Liver (tissue), 9 donors: ENCODE results near the gene CDK19. TPM values are rescaled to one million over a fixed set of nuclear protein-coding genes. Genes with fewer than 3 reads are reported as not detected.

Source experiments
- DNase-seq: peaks from one replicate; pipeline ENCODE4 v3.0.0-alpha.2; 2017; ENCODE audit warnings: low spot score
- H3K27ac ChIP-seq, 2 donors: one replicate each; pipeline ENCODE4 v1.7.0; 2013; ENCODE audit warnings: inconsistent platforms in 2 of 2, low read length in 2 of 2, control low read depth in 1 of 2, low read depth in 1 of 2, mild to moderate bottlenecking in 1 of 2
- H3K27me3 ChIP-seq, 4 donors: one replicate each; pipeline versions ENCODE4 v1.6.1 to v1.7.0; 2013; ENCODE audit warnings: low read length in 3 of 4, inconsistent platforms in 1 of 4, mild to moderate bottlenecking in 1 of 4, moderate library complexity in 1 of 4; ENCODE audit not compliant: control insufficient read depth in 4 of 4, insufficient read depth in 4 of 4
- H3K36me3 ChIP-seq, 4 donors: one replicate each; pipeline versions ENCODE4 v1.6.1 to v1.7.0; 2013; ENCODE audit warnings: low read length in 3 of 4, mild to moderate bottlenecking in 3 of 4, low read depth in 1 of 4, moderate library complexity in 1 of 4; ENCODE audit not compliant: control insufficient read depth in 4 of 4, insufficient read depth in 3 of 4
- H3K4me1 ChIP-seq, 4 donors: one replicate each; pipeline versions ENCODE4 v1.6.1 to v1.7.0; 2013; ENCODE audit warnings: low read length in 3 of 4, mild to moderate bottlenecking in 3 of 4, moderate library complexity in 1 of 4; ENCODE audit not compliant: control insufficient read depth in 4 of 4, insufficient read depth in 4 of 4
- H3K4me3 ChIP-seq, 3 donors: one replicate each; pipeline versions ENCODE4 v1.6.1 to v1.7.0; 2013; ENCODE audit warnings: low read length in 3 of 3, control low read depth in 1 of 3, low read depth in 1 of 3, mild to moderate bottlenecking in 1 of 3
- H3K9ac ChIP-seq, 2 donors: one replicate each; pipeline ENCODE4 v1.7.0; 2013; ENCODE audit warnings: low read length in 2 of 2, mild to moderate bottlenecking in 2 of 2, moderate library complexity in 2 of 2, control low read depth in 1 of 2, low read depth in 1 of 2
- H3K9me3 ChIP-seq, 4 donors: one replicate each; pipeline versions ENCODE4 v1.6.1 to v1.7.0; 2013; ENCODE audit warnings: low read length in 3 of 4; ENCODE audit not compliant: control insufficient read depth in 4 of 4
- EGR1 ChIP-seq, 2 donors: IDR thresholded peaks; 2 replicates each; pipeline ENCODE4 v1.6.1; 2016 to 2018; ENCODE audit warnings: antibody characterized with exemption in 2 of 2, low read depth in 2 of 2
- FOXA1 ChIP-seq: IDR thresholded peaks from 2 replicates; pipeline ENCODE4 v1.6.1; 2016; ENCODE audit warnings: antibody characterized with exemption
- FOXA2 ChIP-seq: IDR thresholded peaks from 2 replicates; pipeline ENCODE4 v1.6.1; 2016; ENCODE audit warnings: antibody characterized with exemption
- GABPA ChIP-seq, 2 donors: IDR thresholded peaks in 1 of 2; conservative IDR thresholded peaks in 1 of 2; 2 replicates each; pipeline ENCODE4 v1.6.1; 2016; ENCODE audit warnings: antibody characterized with exemption in 2 of 2, mild to moderate bottlenecking in 1 of 2, moderate library complexity in 1 of 2
- HNF4A ChIP-seq, 2 donors: conservative IDR thresholded peaks; 2 replicates each; pipeline ENCODE4 v1.6.1; 2016; ENCODE audit warnings: antibody characterized with exemption in 2 of 2, mild to moderate bottlenecking in 2 of 2
- HNF4G ChIP-seq: IDR thresholded peaks from 2 replicates; pipeline ENCODE4 v1.6.1; 2016; ENCODE audit warnings: antibody characterized with exemption
- JUND ChIP-seq, 2 donors: IDR thresholded peaks; 2 replicates each; pipeline ENCODE4 v1.6.1; 2016; ENCODE audit warnings: antibody characterized with exemption in 2 of 2
- NR2F2 ChIP-seq: IDR thresholded peaks from 2 replicates; pipeline ENCODE4 v1.6.1; 2016; ENCODE audit warnings: antibody characterized with exemption
- RAD21 ChIP-seq, 2 donors: IDR thresholded peaks; 2 replicates each; pipeline ENCODE4 v1.6.1; 2016; ENCODE audit warnings: antibody characterized with exemption in 2 of 2, mild to moderate bottlenecking in 2 of 2
- RXRA ChIP-seq, 2 donors: IDR thresholded peaks; 2 replicates each; pipeline ENCODE4 v1.6.1; 2017 to 2018; ENCODE audit warnings: antibody characterized with exemption in 2 of 2, mild to moderate bottlenecking in 1 of 2
- SP1 ChIP-seq: IDR thresholded peaks from 2 replicates; pipeline ENCODE4 v1.6.1; 2018; ENCODE audit warnings: antibody characterized with exemption, mild to moderate bottlenecking
- TAF1 ChIP-seq: conservative IDR thresholded peaks from 2 replicates; pipeline ENCODE4 v1.6.1; 2016; ENCODE audit warnings: antibody characterized with exemption, mild to moderate bottlenecking
- YY1 ChIP-seq: IDR thresholded peaks from 2 replicates; pipeline ENCODE4 v1.6.1; 2016; ENCODE audit warnings: antibody characterized with exemption, mild to moderate bottlenecking
- WGBS: extraction: QIAGEN DNeasy Blood & Tissue Kit; methylation state at CpG from one replicate; pipeline ENCODE4 v1.1.7; 2013; 5-methylcytosine and 5-hydroxymethylcytosine counted together
- polyA plus RNA-seq, 2 donors: library from polyadenylated mRNA; stranded (reverse) in 1 of 2; unstranded in 1 of 2; fragments of 200-250 nt in 1 of 2; fragments of >200 nt in 1 of 2; fragmentation: Nextera tagmentation in 1 of 2; extraction: Ambion mirVana in 1 of 2; gene quantifications; one replicate each; pipeline versions ENCODE4 v1.2.1 to v1.2.3, GENCODE V29; 2013 to 2015
- total RNA-seq, 2 donors: library from RNA; depleted of rRNA; stranded (reverse); fragments of >200 nt; gene quantifications; one replicate each; pipeline ENCODE4 v1.2.3, GENCODE V29; 2014
- TF ChIP-seq, protein P1 (sequence below): IDR thresholded peaks from 2 replicates; pipeline ENCODE4 v1.6.1; 2016; ENCODE audit warnings: antibody characterized with exemption
- TF ChIP-seq, protein P2 (sequence below): fragments of 150-350 bp; IDR thresholded peaks from 2 replicates; pipeline ENCODE4 v1.5.1; 2017; ENCODE audit warnings: improper control_type of control experiment, low read depth, low read length; ENCODE audit not compliant: missing input control
- TF ChIP-seq, protein P3 (sequence below): IDR thresholded peaks from 2 replicates; pipeline ENCODE4 v1.6.1; 2016; ENCODE audit warnings: antibody characterized with exemption, mild to moderate bottlenecking
- TF ChIP-seq, protein P4 (sequence below): IDR thresholded peaks from 2 replicates; pipeline ENCODE4 v1.6.1; 2016; ENCODE audit warnings: antibody characterized with exemption
- TF ChIP-seq, protein P5 (sequence below): IDR thresholded peaks from 2 replicates; pipeline ENCODE4 v1.6.1; 2016; ENCODE audit warnings: antibody characterized with exemption
- donor health status: healthy.
- donor health status: healthy.
- donor health status: healthy.
- donor health status: healthy.
- donor health status: healthy.

The CDK19 gene
- total and polyA plus RNA-seq, 4 donors, result 1.8 to 7.6 (median 3.9) TPM

DNA sequence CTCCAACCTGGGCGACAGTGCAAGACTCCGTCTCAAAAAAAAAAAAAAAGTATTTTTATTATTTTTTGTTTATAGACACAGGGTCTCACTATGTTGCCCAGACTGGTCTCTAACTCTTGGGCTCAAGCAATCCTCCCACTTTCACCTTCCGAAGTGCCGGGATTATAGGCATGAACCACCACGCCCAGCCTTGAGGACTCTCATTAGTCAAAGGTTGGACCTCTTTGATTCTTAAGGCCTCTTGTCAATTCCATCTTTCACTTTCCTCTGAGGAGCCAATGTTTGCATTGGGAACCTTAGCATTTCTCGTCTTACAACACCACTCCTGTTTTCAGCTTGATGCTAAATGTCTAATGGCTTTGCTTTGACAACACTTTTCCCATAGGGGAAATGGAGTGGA is 16.1 kb upstream of the CDK19 start:
- TF ChIP-seq, protein P1, sequence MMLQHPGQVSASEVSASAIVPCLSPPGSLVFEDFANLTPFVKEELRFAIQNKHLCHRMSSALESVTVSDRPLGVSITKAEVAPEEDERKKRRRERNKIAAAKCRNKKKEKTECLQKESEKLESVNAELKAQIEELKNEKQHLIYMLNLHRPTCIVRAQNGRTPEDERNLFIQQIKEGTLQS, result no peak
- TF ChIP-seq RXRA (IDR thresholded peaks at IDR 0.05), result no peak
- no peak for TF ChIP-seq JUND (IDR thresholded peaks at IDR 0.05)
- TF ChIP-seq HNF4G, result no peak
- TF ChIP-seq, protein P2, sequence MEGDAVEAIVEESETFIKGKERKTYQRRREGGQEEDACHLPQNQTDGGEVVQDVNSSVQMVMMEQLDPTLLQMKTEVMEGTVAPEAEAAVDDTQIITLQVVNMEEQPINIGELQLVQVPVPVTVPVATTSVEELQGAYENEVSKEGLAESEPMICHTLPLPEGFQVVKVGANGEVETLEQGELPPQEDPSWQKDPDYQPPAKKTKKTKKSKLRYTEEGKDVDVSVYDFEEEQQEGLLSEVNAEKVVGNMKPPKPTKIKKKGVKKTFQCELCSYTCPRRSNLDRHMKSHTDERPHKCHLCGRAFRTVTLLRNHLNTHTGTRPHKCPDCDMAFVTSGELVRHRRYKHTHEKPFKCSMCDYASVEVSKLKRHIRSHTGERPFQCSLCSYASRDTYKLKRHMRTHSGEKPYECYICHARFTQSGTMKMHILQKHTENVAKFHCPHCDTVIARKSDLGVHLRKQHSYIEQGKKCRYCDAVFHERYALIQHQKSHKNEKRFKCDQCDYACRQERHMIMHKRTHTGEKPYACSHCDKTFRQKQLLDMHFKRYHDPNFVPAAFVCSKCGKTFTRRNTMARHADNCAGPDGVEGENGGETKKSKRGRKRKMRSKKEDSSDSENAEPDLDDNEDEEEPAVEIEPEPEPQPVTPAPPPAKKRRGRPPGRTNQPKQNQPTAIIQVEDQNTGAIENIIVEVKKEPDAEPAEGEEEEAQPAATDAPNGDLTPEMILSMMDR, result no peak
- TF ChIP-seq, protein P3, sequence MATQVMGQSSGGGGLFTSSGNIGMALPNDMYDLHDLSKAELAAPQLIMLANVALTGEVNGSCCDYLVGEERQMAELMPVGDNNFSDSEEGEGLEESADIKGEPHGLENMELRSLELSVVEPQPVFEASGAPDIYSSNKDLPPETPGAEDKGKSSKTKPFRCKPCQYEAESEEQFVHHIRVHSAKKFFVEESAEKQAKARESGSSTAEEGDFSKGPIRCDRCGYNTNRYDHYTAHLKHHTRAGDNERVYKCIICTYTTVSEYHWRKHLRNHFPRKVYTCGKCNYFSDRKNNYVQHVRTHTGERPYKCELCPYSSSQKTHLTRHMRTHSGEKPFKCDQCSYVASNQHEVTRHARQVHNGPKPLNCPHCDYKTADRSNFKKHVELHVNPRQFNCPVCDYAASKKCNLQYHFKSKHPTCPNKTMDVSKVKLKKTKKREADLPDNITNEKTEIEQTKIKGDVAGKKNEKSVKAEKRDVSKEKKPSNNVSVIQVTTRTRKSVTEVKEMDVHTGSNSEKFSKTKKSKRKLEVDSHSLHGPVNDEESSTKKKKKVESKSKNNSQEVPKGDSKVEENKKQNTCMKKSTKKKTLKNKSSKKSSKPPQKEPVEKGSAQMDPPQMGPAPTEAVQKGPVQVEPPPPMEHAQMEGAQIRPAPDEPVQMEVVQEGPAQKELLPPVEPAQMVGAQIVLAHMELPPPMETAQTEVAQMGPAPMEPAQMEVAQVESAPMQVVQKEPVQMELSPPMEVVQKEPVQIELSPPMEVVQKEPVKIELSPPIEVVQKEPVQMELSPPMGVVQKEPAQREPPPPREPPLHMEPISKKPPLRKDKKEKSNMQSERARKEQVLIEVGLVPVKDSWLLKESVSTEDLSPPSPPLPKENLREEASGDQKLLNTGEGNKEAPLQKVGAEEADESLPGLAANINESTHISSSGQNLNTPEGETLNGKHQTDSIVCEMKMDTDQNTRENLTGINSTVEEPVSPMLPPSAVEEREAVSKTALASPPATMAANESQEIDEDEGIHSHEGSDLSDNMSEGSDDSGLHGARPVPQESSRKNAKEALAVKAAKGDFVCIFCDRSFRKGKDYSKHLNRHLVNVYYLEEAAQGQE, result no peak
- no peak for TF ChIP-seq EGR1 (IDR thresholded peaks at IDR 0.05; ENCODE audit: low read depth in 2 of 2)
- no peak for TF ChIP-seq FOXA1
- TF ChIP-seq, protein P4, sequence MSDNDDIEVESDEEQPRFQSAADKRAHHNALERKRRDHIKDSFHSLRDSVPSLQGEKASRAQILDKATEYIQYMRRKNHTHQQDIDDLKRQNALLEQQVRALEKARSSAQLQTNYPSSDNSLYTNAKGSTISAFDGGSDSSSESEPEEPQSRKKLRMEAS, result no peak
- TF ChIP-seq, protein P5, sequence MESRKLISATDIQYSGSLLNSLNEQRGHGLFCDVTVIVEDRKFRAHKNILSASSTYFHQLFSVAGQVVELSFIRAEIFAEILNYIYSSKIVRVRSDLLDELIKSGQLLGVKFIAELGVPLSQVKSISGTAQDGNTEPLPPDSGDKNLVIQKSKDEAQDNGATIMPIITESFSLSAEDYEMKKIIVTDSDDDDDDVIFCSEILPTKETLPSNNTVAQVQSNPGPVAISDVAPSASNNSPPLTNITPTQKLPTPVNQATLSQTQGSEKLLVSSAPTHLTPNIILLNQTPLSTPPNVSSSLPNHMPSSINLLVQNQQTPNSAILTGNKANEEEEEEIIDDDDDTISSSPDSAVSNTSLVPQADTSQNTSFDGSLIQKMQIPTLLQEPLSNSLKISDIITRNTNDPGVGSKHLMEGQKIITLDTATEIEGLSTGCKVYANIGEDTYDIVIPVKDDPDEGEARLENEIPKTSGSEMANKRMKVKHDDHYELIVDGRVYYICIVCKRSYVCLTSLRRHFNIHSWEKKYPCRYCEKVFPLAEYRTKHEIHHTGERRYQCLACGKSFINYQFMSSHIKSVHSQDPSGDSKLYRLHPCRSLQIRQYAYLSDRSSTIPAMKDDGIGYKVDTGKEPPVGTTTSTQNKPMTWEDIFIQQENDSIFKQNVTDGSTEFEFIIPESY, result no peak
- no peak for TF ChIP-seq SP1
- TF ChIP-seq YY1, result no peak
- no peaks in the 10 kb centered on the region for H3K27me3 ChIP-seq
- no peak overlapping the region for H3K4me3 ChIP-seq
- peaks cover 0 to 5% (median under 1%) of the 10 kb centered on the region in 4 donors for H3K4me1 ChIP-seq
- DNase-seq, result no peak
- WGBS, result 95% methylated on average over 6 of the region's 6 CpGs
- no peaks in the 10 kb centered on the region for H3K9me3 ChIP-seq
- no peak overlapping the region for H3K27ac ChIP-seq
- no peak overlapping the region for H3K9ac ChIP-seq
- no peaks in the 10 kb centered on the region for H3K36me3 ChIP-seq

DNA sequence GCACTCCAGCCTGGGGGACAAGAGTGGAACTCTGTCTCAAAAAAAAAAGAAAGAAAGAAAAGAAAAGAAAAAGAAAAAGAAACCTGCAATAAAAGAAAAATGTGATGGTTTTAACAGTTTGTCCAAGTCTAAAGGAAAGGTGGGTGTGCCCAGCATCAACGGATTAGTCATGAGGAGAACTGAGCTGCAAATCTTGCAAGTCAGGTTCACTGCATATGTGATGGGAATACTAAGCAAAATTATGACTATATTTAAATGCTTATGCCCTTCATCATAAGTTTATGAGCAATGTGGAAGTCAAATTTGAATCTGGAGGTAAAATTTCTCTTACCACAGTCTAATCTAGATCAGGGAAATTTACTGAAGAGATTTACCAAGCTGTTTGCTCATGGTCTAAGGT is 13.1 kb upstream of the CDK19 start:
- Histone ChIP-seq H3K27ac (no peak overlapping the region), H3K4me1 (peaks cover 0 to 8% (median 2%) of the 10 kb centered on the region in 4 donors), H3K9me3 (no peaks in the 10 kb centered on the region), H3K36me3 (no peaks in the 10 kb centered on the region), H3K4me3 (no peak overlapping the region), H3K27me3 (no peaks in the 10 kb centered on the region), H3K9ac (no peak overlapping the region)
- WGBS, result 76% methylated on average over 1 of the region's 1 CpG
- no peak for DNase-seq
- no peak for TF ChIP-seq YY1
- TF ChIP-seq, protein P4, result no peak
- TF ChIP-seq GABPA (IDR thresholded peaks at IDR 0.05 in 1 of 2, conservative IDR thresholded peaks at IDR 0.05 in 1 of 2), result no peak
- TF ChIP-seq, protein P3, result no peak
- TF ChIP-seq TAF1, result no peak
- TF ChIP-seq RAD21 (IDR thresholded peaks at IDR 0.05), result no peak
- no peak for TF ChIP-seq HNF4G
- TF ChIP-seq, protein P5, result no peak
- no peak for TF ChIP-seq FOXA2
- TF ChIP-seq FOXA1, result no peak
- no peak for TF ChIP-seq JUND (IDR thresholded peaks at IDR 0.05)
- TF ChIP-seq RXRA (IDR thresholded peaks at IDR 0.05), result no peak
- no peak for TF ChIP-seq SP1
- TF ChIP-seq HNF4A (conservative IDR thresholded peaks at IDR 0.05), result no peak
- TF ChIP-seq EGR1 (IDR thresholded peaks at IDR 0.05; ENCODE audit: low read depth in 2 of 2), result no peak
- no peak for TF ChIP-seq NR2F2
